HG03354 (cell line): Measurements from ENCODE around the gene LRP8.
"Not testable (repeated sequence)": the region's sequence is repeated elsewhere in the genome, so short reads cannot be mapped to it uniquely, and the experiment has no call there.

Experiments used
- ATAC-seq: cut with Tn5 transposase; IDR thresholded peaks from one replicate; pipeline ENCODE4 v1.9.1; 2021; ENCODE audit warnings: mild to moderate bottlenecking; ENCODE audit not compliant: unreplicated experiment, poor library complexity, severe bottlenecking

LRP8 gene

GRCh38 chr1:53246261-53247134 is 81.4 kb downstream of the LRP8 start:
- ATAC-seq: no peak

GRCh38 chr1:53244141-53244540 is 83.7 kb downstream of the LRP8 start:
- ATAC-seq: no peak

- ATAC-seq: no peak
Measured at GRCh38 chr1:53242381-53242780, 85.5 kb downstream of the LRP8 start.

- no peak for ATAC-seq
Measured at GRCh38 chr1:53241828-53242227, 86.0 kb downstream of the LRP8 start.

GRCh38 chr1:53238197-53239155 is 89.4 kb downstream of the LRP8 start, which contains the start of gene MAGOH:
Gene MAGOH (minus strand): TSS chr1:53238518. CDS start chr1:53238448, 70 bp downstream.
- ATAC-seq: peak; percentile 99

- no peak for ATAC-seq
Measured at GRCh38 chr1:53237638-53238037, 90.2 kb downstream of the LRP8 start.

- no peak for ATAC-seq
Measured at GRCh38 chr1:53220962-53221286, 106.9 kb downstream of the LRP8 start.

- peak; percentile 95 for ATAC-seq
Measured at GRCh38 chr1:53220171-53220961, 107.5 kb downstream of the LRP8 start, which contains the start of gene CZIB. Gene CZIB (minus strand): TSS chr1:53220634. CDS start chr1:53220575, 59 bp downstream.

- ATAC-seq: no peak
Measured at GRCh38 chr1:53219711-53220110, 108.2 kb downstream of the LRP8 start.

- no peak for ATAC-seq
Measured at GRCh38 chr1:53218201-53218600, 109.7 kb downstream of the LRP8 start.

- no peak for ATAC-seq
Measured at GRCh38 chr1:53214376-53214940, 113.4 kb downstream of the LRP8 start.

- no peak for ATAC-seq
Measured at GRCh38 chr1:53210954-53211353, 116.9 kb downstream of the LRP8 start.

GRCh38 chr1:53210352-53210751 is 117.5 kb downstream of the LRP8 start:
- no peak for ATAC-seq

GRCh38 chr1:53207726-53208125 is 120.1 kb downstream of the LRP8 start:
- ATAC-seq: no peak

GRCh38 chr1:53206735-53207379 is 121.0 kb downstream of the LRP8 start:
- no peak for ATAC-seq

- ATAC-seq: not testable (repeated sequence)
Measured at GRCh38 chr1:53206083-53206685, 121.7 kb downstream of the LRP8 start.

- not testable (repeated sequence) for ATAC-seq
Measured at GRCh38 chr1:53205496-53205895, 122.4 kb downstream of the LRP8 start.

GRCh38 chr1:53203466-53203865 is 124.4 kb downstream of the LRP8 start:
- no peak for ATAC-seq
